K562 (cell line): ENCODE results near the gene SUGT1. TPM values are rescaled to one million over a fixed set of nuclear protein-coding genes. Genes with fewer than 3 reads are reported as not detected.

Experiments used
- ATAC-seq: fragments of 200-7000 bp; cut with Tn5 transposase; 3 replicates; pipeline ENCODE4 v1.9.1; 2020; ENCODE audit warnings: moderate library complexity
- BruUV-seq: library from RNA; stranded (reverse); fragments of 400-500 nt; replicated peaks from 2 replicates; lab custom pipeline; 2021; lab: Mats Ljungman, UMichigan
- CTCF ChIA-PET: fragments of 300-600 bp; formaldehyde crosslinking; extraction: SDS; loops from one replicate; lab custom pipeline; 2021; ENCODE audit warnings: low intra/inter-chr PET ratio; lab: Yijun Ruan, JAX
- POLR2A ChIA-PET: fragments of 300-600, 350-650 bp; sonication (Branson Sonifier 250); formaldehyde crosslinking; extraction: SDS; loops from one replicate; lab custom pipeline; 2021; ENCODE audit warnings: antibody characterized with exemption, inconsistent platforms; lab: Yijun Ruan, JAX
- DNase-seq, 4 experiments: peaks; one replicate each; pipeline versions ENCODE4 v3.0.0 to v3.0.0-alpha.2; 2011 to 2018; ENCODE audit warnings: low spot score in 3 of 4, mixed read lengths in 3 of 4; ENCODE audit errors: extremely low read depth in 1 of 4
- FAIRE-seq: peaks from 2 replicates; lab custom pipeline; 2011; peaks lifted over from hg19 to GRCh38; lab: Jason Lieb, UNC
- H2AFZ ChIP-seq: 2 replicates; pipeline ENCODE4 v1.6.0; 2011; ENCODE audit warnings: low read depth, low read length, control low read depth, inconsistent platforms
- H3K27ac ChIP-seq: fragments of 200-600 bp; 3 replicates; pipeline ENCODE4 v1.8.0; 2011; ENCODE audit warnings: low read depth, mild to moderate bottlenecking, control low read depth, inconsistent platforms, low read length, moderate library complexity, mixed read lengths; ENCODE audit errors: extremely low read depth
- H3K27me3 ChIP-seq, 2 experiments: fragments of 300-600 bp in 1 of 2; 2 replicates in 1 of 2; 3 replicates in 1 of 2; pipeline versions ENCODE4 v1.6.0 to v1.8.0; 2011; ENCODE audit warnings: inconsistent platforms in 2 of 2, low read length in 2 of 2, mild to moderate bottlenecking in 1 of 2, mixed read lengths in 1 of 2, moderate library complexity in 1 of 2; ENCODE audit not compliant: control insufficient read depth in 2 of 2, insufficient read depth in 2 of 2
- H3K36me3 ChIP-seq: fragments of 300-600 bp; 3 replicates; pipeline ENCODE4 v1.8.0; 2011; ENCODE audit warnings: mild to moderate bottlenecking, low read length, inconsistent platforms; ENCODE audit not compliant: control insufficient read depth, insufficient read depth
- H3K4me1 ChIP-seq, 2 experiments: fragments of 200-600 bp in 1 of 2; replicated peaks in 1 of 2; 2 replicates in 1 of 2; 3 replicates in 1 of 2; pipeline versions ENCODE4 v1.5.1 to v1.8.0; 2011; ENCODE audit warnings: inconsistent platforms in 2 of 2, low read length in 2 of 2, mild to moderate bottlenecking in 1 of 2, mixed read lengths in 1 of 2, moderate library complexity in 1 of 2; ENCODE audit not compliant: control insufficient read depth in 2 of 2, insufficient read depth in 2 of 2
- H3K4me2 ChIP-seq: 2 replicates; pipeline ENCODE4 v1.6.1; 2011; ENCODE audit warnings: low read length, control low read depth, inconsistent platforms, mixed read lengths; ENCODE audit not compliant: insufficient read depth
- H3K4me3 ChIP-seq: fragments of 200-600 bp; sonication (generic), shearing (Covaris generic); 2 replicates; pipeline ENCODE4 v1.5.1; 2016; ENCODE audit warnings: control low read depth, inconsistent platforms
- H3K79me2 ChIP-seq: fragments of 200-600 bp; 3 replicates; pipeline ENCODE4 v1.8.0; 2011; ENCODE audit warnings: low read length, inconsistent platforms; ENCODE audit not compliant: control insufficient read depth, insufficient read depth
- H3K9ac ChIP-seq, 2 experiments: 2 replicates each; pipeline versions ENCODE4 v1.6.0 to v1.6.1; 2011; ENCODE audit warnings: low read depth in 2 of 2, low read length in 2 of 2, control low read depth in 1 of 2, inconsistent platforms in 1 of 2, mild to moderate bottlenecking in 1 of 2, mixed read lengths in 1 of 2; ENCODE audit not compliant: insufficient read depth in 1 of 2
- H3K9me1 ChIP-seq: one replicate; pipeline ENCODE4 v1.6.0; 2011; ENCODE audit warnings: inconsistent platforms, mild to moderate bottlenecking, low read length, moderate library complexity; ENCODE audit not compliant: control insufficient read depth, insufficient read depth
- H3K9me3 ChIP-seq: replicated peaks from 2 replicates; pipeline ENCODE4 v1.5.1; 2011; ENCODE audit warnings: low read depth, low read length, inconsistent platforms; ENCODE audit not compliant: control insufficient read depth, insufficient read depth
- H4K20me1 ChIP-seq: replicated peaks from 2 replicates; pipeline ENCODE4 v1.6.1; 2011; ENCODE audit warnings: low read length, inconsistent platforms, mixed read lengths; ENCODE audit not compliant: control insufficient read depth, insufficient read depth
- ATF1 ChIP-seq, 2 experiments: fragments of 450-650 bp in 1 of 2; IDR thresholded peaks; 2 replicates each; pipeline ENCODE4 v1.6.1; 2016; ENCODE audit warnings: missing compliant biosample characterization in 1 of 2, missing genetic modification characterization in 1 of 2
- CEBPB ChIP-seq: fragments of 450-650 bp; IDR thresholded peaks from 2 replicates; pipeline ENCODE4 v1.6.1; 2016; ENCODE audit warnings: missing genetic modification characterization, missing compliant biosample characterization
- FOXK2 ChIP-seq, 2 experiments: fragments of 450-650 bp; IDR thresholded peaks in 1 of 2; conservative IDR thresholded peaks in 1 of 2; 2 replicates each; pipeline ENCODE4 v1.6.1; 2016; ENCODE audit warnings: low read depth in 2 of 2, mild to moderate bottlenecking in 1 of 2
- GABPB1 ChIP-seq: sonication (generic); formaldehyde crosslinking; IDR thresholded peaks from 2 replicates; pipeline ENCODE4 v1.8.0; 2022; ENCODE audit warnings: mild to moderate bottlenecking, missing genetic modification reagents
- GTF2A2 ChIP-seq: IDR thresholded peaks from 2 replicates; pipeline ENCODE4 v1.6.1; 2016; ENCODE audit warnings: mild to moderate bottlenecking, missing genetic modification characterization, missing compliant biosample characterization
- ILF3 ChIP-seq: fragments of 450-650 bp; IDR thresholded peaks from 2 replicates; pipeline ENCODE4 v1.6.1; 2018; ENCODE audit warnings: antibody characterized with exemption, mild to moderate bottlenecking, moderate library complexity, borderline replicate concordance
- JUN ChIP-seq, 2 experiments: sonication (generic) in 1 of 2; formaldehyde crosslinking in 1 of 2; IDR thresholded peaks; 2 replicates each; pipeline versions ENCODE4 v1.6.1 to v1.8.0; 2012 to 2022; ENCODE audit warnings: borderline replicate concordance in 2 of 2, mild to moderate bottlenecking in 2 of 2, improper control_type of control experiment in 1 of 2, low read depth in 1 of 2, low read length in 1 of 2, missing genetic modification reagents in 1 of 2
- KLF13 ChIP-seq: fragments of 450-650 bp; IDR thresholded peaks from 2 replicates; pipeline ENCODE4 v1.6.1; 2016; ENCODE audit warnings: missing genetic modification characterization, low read depth, mild to moderate bottlenecking, missing compliant biosample characterization, moderate library complexity, borderline replicate concordance
- MYBL2 ChIP-seq, 2 experiments: fragments of 450-650 bp in 1 of 2; sonication (generic) in 1 of 2; formaldehyde crosslinking in 1 of 2; IDR thresholded peaks; 2 replicates each; pipeline versions ENCODE4 v1.6.1 to v1.8.1; 2017 to 2022; ENCODE audit warnings: borderline replicate concordance in 1 of 2, inconsistent platforms in 1 of 2, low read depth in 1 of 2, mild to moderate bottlenecking in 1 of 2, missing genetic modification reagents in 1 of 2, moderate library complexity in 1 of 2
- NR2F6 ChIP-seq: fragments of 450-650 bp; formaldehyde crosslinking; IDR thresholded peaks from 2 replicates; pipeline ENCODE4 v1.4.0; 2020; ENCODE audit warnings: mild to moderate bottlenecking
- PRPF4 ChIP-seq: fragments of 200-400 bp; formaldehyde crosslinking; IDR thresholded peaks from one replicate; pipeline ENCODE4 v1.6.1; 2017; ENCODE audit warnings: low read length, low read depth, mild to moderate bottlenecking; ENCODE audit not compliant: insufficient read depth, poor library complexity, severe bottlenecking
- PURB ChIP-seq: sonication (generic); formaldehyde crosslinking; IDR thresholded peaks from 2 replicates; pipeline ENCODE4 v1.9.0; 2021; ENCODE audit warnings: low read depth, mild to moderate bottlenecking, missing genetic modification reagents
- SREBF1 ChIP-seq: fragments of 150-350 bp; IDR thresholded peaks from 2 replicates; pipeline ENCODE4 v1.6.1; 2014; ENCODE audit warnings: antibody characterized with exemption, low read depth, low read length, borderline replicate concordance
- YY1 ChIP-seq, 3 experiments: IDR thresholded peaks; 2 replicates each; pipeline ENCODE4 v1.6.1; 2011; ENCODE audit warnings: low read length in 2 of 3, mild to moderate bottlenecking in 2 of 3, moderate library complexity in 2 of 3, borderline replicate concordance in 1 of 3, control low read depth in 1 of 3, low read depth in 1 of 3; ENCODE audit not compliant: insufficient read depth in 3 of 3, insufficient replicate concordance in 2 of 3, control insufficient read depth in 1 of 3, insufficient read length in 1 of 3; ENCODE audit errors: extremely low read depth in 1 of 3
- ZC3H4 ChIP-seq: sonication (generic); formaldehyde crosslinking; IDR thresholded peaks from 2 replicates; pipeline ENCODE4 v1.9.0; 2021; ENCODE audit warnings: missing genetic modification reagents, borderline replicate concordance
- ZNF140 ChIP-seq: fragments of 250-450 bp; sonication (Bioruptor Pico); IDR thresholded peaks from 2 replicates; pipeline ENCODE4 v1.8.0; 2021; ENCODE audit warnings: moderate library complexity, mild to moderate bottlenecking, inconsistent platforms
- WGBS: fragments of 100-300 bp; shearing (Covaris generic); methylation state at CpG from one replicate; pipeline ENCODE4 v1.1.6; 2016; ENCODE audit warnings: low coverage, mixed read lengths; ENCODE audit not compliant: insufficient coverage; ENCODE audit errors: missing lambda C conversion rate; 5-methylcytosine and 5-hydroxymethylcytosine counted together
- in situ Hi-C: fragments of 300-500 bp; cut with MboI; formaldehyde crosslinking; loops from 4 replicates; pipeline ENCODE4 v1.15.0; 2018; ENCODE audit warnings: inconsistent platforms, mixed read lengths
- intact Hi-C: fragments of 100-400 bp; cut with micrococcal nuclease; formaldehyde crosslinking; loops from 2 replicates; pipeline ENCODE4 v1.14.2; 2022
- polyA plus RNA-seq, 8 experiments: library from polyadenylated mRNA; depleted of rRNA in 4 of 8; stranded (reverse) in 5 of 8; unstranded in 3 of 8; fragments of >200 nt; fragmentation: Nextera tagmentation in 2 of 8; fragmentation: Illumina TruSeq in 1 of 8; extraction: Ambion mirVana in 2 of 8; extraction: Trizol in 1 of 8; gene quantifications; 2 replicates each; pipeline versions ENCODE4 v1.2.1 to v1.2.3, GENCODE V29; 2011 to 2014; ENCODE audit warnings: inconsistent platforms in 1 of 8, missing spikeins in 1 of 8
- total RNA-seq, 7 experiments: library from RNA; depleted of rRNA in 6 of 7; stranded (reverse); fragments of >200 nt in 6 of 7; fragmentation: Illumina TruSeq in 2 of 7; extraction: Trizol in 2 of 7; gene quantifications; 2 replicates each; pipeline versions ENCODE4 v1.2.1 to v1.2.3, GENCODE V29; 2011 to 2021; ENCODE audit warnings: low replicate concordance in 1 of 7
- TF ChIP-seq, protein P1 (sequence below): fragments of 250-450 bp; sonication (Bioruptor Pico); IDR thresholded peaks from 2 replicates; pipeline ENCODE4 v1.4.0; 2020; ENCODE audit warnings: borderline replicate concordance
- TF ChIP-seq, protein P2 (sequence below): conservative IDR thresholded peaks from 2 replicates; pipeline ENCODE4 v1.6.1; 2011; ENCODE audit warnings: low read depth, mild to moderate bottlenecking, low read length; ENCODE audit not compliant: control insufficient read depth

SUGT1 gene
- total and polyA plus RNA-seq, 9 of the 15 experiments (the other 6 are each of a cell fraction or from before 2014, with no cell fraction given) = 38.1 to 67.1 (median 53.8) TPM

DNA sequence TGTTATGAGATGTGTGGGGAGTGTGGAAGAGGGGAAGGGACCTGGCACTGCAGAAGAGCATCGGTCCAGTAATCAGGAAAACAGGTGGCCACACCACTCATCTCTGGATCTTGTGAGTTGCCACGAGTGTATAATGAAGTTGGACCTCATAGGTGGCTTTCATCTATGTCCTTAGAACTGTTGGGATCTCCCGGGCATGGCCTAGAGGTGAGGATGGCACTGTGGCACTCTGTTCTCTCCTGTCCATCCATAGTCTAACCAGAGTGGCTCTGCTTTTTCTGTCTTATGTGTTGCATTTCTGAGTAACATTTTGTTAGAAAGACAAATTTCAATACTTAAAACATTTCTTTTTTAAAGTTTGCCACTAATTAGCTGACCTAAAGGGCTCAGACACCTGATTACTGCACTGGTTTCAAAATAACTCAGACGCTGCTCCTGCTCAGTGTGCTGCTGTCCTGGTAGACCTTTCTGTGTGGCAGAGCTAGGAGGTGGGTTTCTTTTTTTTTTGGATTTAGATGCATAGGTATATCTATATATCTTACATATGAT lies 81.5 kb downstream of the SUGT1 start:
- Histone ChIP-seq H3K79me2 (no peaks in the 10 kb centered on the region), H3K9me3 (no peaks in the 10 kb centered on the region), H4K20me1 (no peaks in the 10 kb centered on the region), H3K4me1 (peaks cover 0 to 6% of the 10 kb centered on the region in 2 experiments; a peak in 2 of 5 replicates), H2AFZ (no peak overlapping the region), H3K27me3 (peaks cover 0 to 7% of the 10 kb centered on the region in 2 experiments; a peak in 2 of 5 replicates), H3K9me1 (no peaks in the 10 kb centered on the region), H3K36me3 (no peaks in the 10 kb centered on the region), H3K27ac (no peak overlapping the region), H3K4me2 (no peak overlapping the region), H3K4me3 (no peak overlapping the region), H3K9ac (no peak overlapping the region)
- POLR2A ChIA-PET = no interaction called here
- in situ Hi-C loops = no loop called here
- ATAC-seq = no peak
- intact Hi-C loops = no loop called here
- CTCF ChIA-PET = no interaction called here
- no TSS peak for BruUV-seq
- WGBS = 5% methylated on average over 3 of the region's 4 CpGs
- no peak for FAIRE-seq
- no peak for DNase-seq
- TF ChIP-seq NR2F6 (CRISPR knock-in tag) = no peak
- TF ChIP-seq, protein P1, sequence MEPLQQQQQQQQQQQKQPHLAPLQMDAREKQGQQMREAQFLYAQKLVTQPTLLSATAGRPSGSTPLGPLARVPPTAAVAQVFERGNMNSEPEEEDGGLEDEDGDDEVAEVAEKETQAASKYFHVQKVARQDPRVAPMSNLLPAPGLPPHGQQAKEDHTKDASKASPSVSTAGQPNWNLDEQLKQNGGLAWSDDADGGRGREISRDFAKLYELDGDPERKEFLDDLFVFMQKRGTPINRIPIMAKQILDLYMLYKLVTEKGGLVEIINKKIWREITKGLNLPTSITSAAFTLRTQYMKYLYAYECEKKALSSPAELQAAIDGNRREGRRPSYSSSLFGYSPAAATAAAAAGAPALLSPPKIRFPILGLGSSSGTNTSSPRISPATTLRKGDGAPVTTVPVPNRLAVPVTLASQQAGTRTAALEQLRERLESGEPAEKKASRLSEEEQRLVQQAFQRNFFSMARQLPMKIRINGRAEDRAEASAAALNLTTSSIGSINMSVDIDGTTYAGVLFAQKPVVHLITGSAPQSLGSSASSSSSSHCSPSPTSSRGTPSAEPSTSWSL = no peak
- no peak for TF ChIP-seq YY1 (IDR thresholded peaks at IDR 0.05; ENCODE audit: borderline replicate concordance in 1 of 3, control insufficient read depth in 1 of 3, extremely low read depth in 1 of 3, insufficient read depth in 3 of 3, insufficient read length in 1 of 3, insufficient replicate concordance in 2 of 3, low read depth in 1 of 3, low read length in 2 of 3)
- TF ChIP-seq PRPF4 = no peak
- TF ChIP-seq CEBPB = no peak
- no peak for TF ChIP-seq SREBF1
- TF ChIP-seq ATF1 (CRISPR knock-in tag; IDR thresholded peaks at IDR 0.05) = no peak
- no peak for TF ChIP-seq ATF1 (tag; IDR thresholded peaks at IDR 0.05)
- no peak for TF ChIP-seq GTF2A2
- TF ChIP-seq GABPB1 = no peak
- TF ChIP-seq MYBL2 (IDR thresholded peaks at IDR 0.05; ENCODE audit: low read depth) = no peak
- no peak for TF ChIP-seq MYBL2 (CRISPR knock-in tag; IDR thresholded peaks at IDR 0.05; ENCODE audit: borderline replicate concordance)
- TF ChIP-seq, protein P2, sequence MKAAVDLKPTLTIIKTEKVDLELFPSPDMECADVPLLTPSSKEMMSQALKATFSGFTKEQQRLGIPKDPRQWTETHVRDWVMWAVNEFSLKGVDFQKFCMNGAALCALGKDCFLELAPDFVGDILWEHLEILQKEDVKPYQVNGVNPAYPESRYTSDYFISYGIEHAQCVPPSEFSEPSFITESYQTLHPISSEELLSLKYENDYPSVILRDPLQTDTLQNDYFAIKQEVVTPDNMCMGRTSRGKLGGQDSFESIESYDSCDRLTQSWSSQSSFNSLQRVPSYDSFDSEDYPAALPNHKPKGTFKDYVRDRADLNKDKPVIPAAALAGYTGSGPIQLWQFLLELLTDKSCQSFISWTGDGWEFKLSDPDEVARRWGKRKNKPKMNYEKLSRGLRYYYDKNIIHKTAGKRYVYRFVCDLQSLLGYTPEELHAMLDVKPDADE = no peak
- TF ChIP-seq FOXK2 (conservative IDR thresholded peaks at IDR 0.05 in 1 of 2, IDR thresholded peaks at IDR 0.05 in 1 of 2; ENCODE audit: low read depth in 2 of 2) = no peak
- TF ChIP-seq JUN (IDR thresholded peaks at IDR 0.05; ENCODE audit: borderline replicate concordance, low read depth, low read length) = no peak
- no peak for TF ChIP-seq JUN (CRISPR knock-in tag; IDR thresholded peaks at IDR 0.05; ENCODE audit: borderline replicate concordance)
- TF ChIP-seq PURB (CRISPR knock-in tag) = no peak
- TF ChIP-seq ZC3H4 = no peak
- no peak for TF ChIP-seq ILF3
- TF ChIP-seq KLF13 (tag) = no peak
- no peak for TF ChIP-seq ZNF140
